Measurements from ENCODE around the gene OR8H1.

Gene OR8H1

GRCh38 chr11:56292154-56292553 lies at the start of gene OR8H1:
Gene OR8H1, minus strand, starts transcription at chr11:56292254. Its CDS starts 1,192 bp downstream, at chr11:56291062.
- no peak for DNase-seq (ENCODE audit: low read depth in 2 of 2)

- no peak for DNase-seq (ENCODE audit: low read depth in 2 of 2)
Observed at GRCh38 chr11:56340289-56340688, 48.2 kb upstream of the OR8H1 start.

GRCh38 chr11:56333156-56333555 lies 41.1 kb upstream of the OR8H1 start:
- DNase-seq (ENCODE audit: low read depth in 2 of 2): no peak

- DNase-seq (ENCODE audit: low read depth in 2 of 2): no peak
Observed at GRCh38 chr11:56331861-56332491, 39.9 kb upstream of the OR8H1 start.

GRCh38 chr11:56314844-56315243 lies 22.8 kb upstream of the OR8H1 start, which contains the start of gene OR8K3:
Gene OR8K3, plus strand, starts transcription at chr11:56315144. Its CDS starts 3,163 bp downstream, at chr11:56318307.
- DNase-seq (ENCODE audit: low read depth in 2 of 2): no peak

- DNase-seq (ENCODE audit: low read depth in 2 of 2): no peak
Observed at GRCh38 chr11:56307836-56308235, 15.8 kb upstream of the OR8H1 start.

- DNase-seq (ENCODE audit: low read depth in 2 of 2): no peak
Observed at GRCh38 chr11:56296898-56297297, 4.8 kb upstream of the OR8H1 start.

- DNase-seq (ENCODE audit: low read depth in 2 of 2): no peak
Observed at GRCh38 chr11:56273854-56274253, 18.2 kb downstream of the OR8H1 start, which contains the start of gene OR5T1. Gene OR5T1, plus strand, starts transcription at chr11:56274154. Its CDS starts 1,485 bp downstream, at chr11:56275639.

- DNase-seq (ENCODE audit: low read depth in 2 of 2): no peak
Observed at GRCh38 chr11:56271092-56271491, 21.0 kb downstream of the OR8H1 start.

- no peak for DNase-seq (ENCODE audit: low read depth in 2 of 2)
Observed at GRCh38 chr11:56251954-56252353, 40.1 kb downstream of the OR8H1 start, which contains the start of gene OR5T3. Gene OR5T3, plus strand, starts transcription at chr11:56252254. Its CDS starts 0 bp downstream, at chr11:56252254.

Measured in activated CD8-positive, alpha-beta memory T cell treated with anti-CD3 and anti-CD28 coated beads for 4 hours (primary cell).